ENCODE results near the gene AK1. TPM values are rescaled to one million over a fixed set of nuclear protein-coding genes. Genes with fewer than 3 reads are reported as not detected.

Gene AK1
- polyA plus RNA-seq, 3 donors: 31.0 to 50.7 (median 36.3) TPM

GRCh38 chr9:127915801-127916719 is 38.6 kb upstream of the AK1 start:
- no peak for DNase-seq (ENCODE audit: extremely low read depth in 1 of 11, low read depth in 9 of 11, low spot score in 4 of 11)

- DNase-seq (ENCODE audit: extremely low read depth in 1 of 11, low read depth in 9 of 11, low spot score in 4 of 11): no peak
Measured at GRCh38 chr9:127915325-127915752, 37.9 kb upstream of the AK1 start.

- no peak for DNase-seq (ENCODE audit: extremely low read depth in 1 of 11, low read depth in 9 of 11, low spot score in 4 of 11)
Measured at GRCh38 chr9:127913682-127914081, 36.2 kb upstream of the AK1 start.

- DNase-seq (ENCODE audit: extremely low read depth in 1 of 11, low read depth in 9 of 11, low spot score in 4 of 11): no peak
Measured at GRCh38 chr9:127912882-127913281, 35.4 kb upstream of the AK1 start.

GRCh38 chr9:127912296-127912695 is 34.8 kb upstream of the AK1 start:
- no peak for DNase-seq (ENCODE audit: extremely low read depth in 1 of 11, low read depth in 9 of 11, low spot score in 4 of 11)

GRCh38 chr9:127910613-127911205 is 33.2 kb upstream of the AK1 start:
- DNase-seq (ENCODE audit: extremely low read depth in 1 of 11, low read depth in 9 of 11, low spot score in 4 of 11): no peak

GRCh38 chr9:127909839-127910273 is 32.4 kb upstream of the AK1 start:
- DNase-seq (ENCODE audit: extremely low read depth in 1 of 11, low read depth in 9 of 11, low spot score in 4 of 11): no peak

- DNase-seq (ENCODE audit: extremely low read depth in 1 of 11, low read depth in 9 of 11, low spot score in 4 of 11): no peak
Measured at GRCh38 chr9:127908660-127908926, 31.1 kb upstream of the AK1 start.

- DNase-seq (ENCODE audit: extremely low read depth in 1 of 11, low read depth in 9 of 11, low spot score in 4 of 11): no peak
Measured at GRCh38 chr9:127907867-127908659, 30.6 kb upstream of the AK1 start.

GRCh38 chr9:127905788-127906191 is 28.3 kb upstream of the AK1 start:
- DNase-seq (ENCODE audit: extremely low read depth in 1 of 11, low read depth in 9 of 11, low spot score in 4 of 11): no peak

- DNase-seq (ENCODE audit: extremely low read depth in 1 of 11, low read depth in 9 of 11, low spot score in 4 of 11): no peak
Measured at GRCh38 chr9:127905004-127905728, 27.7 kb upstream of the AK1 start.

GRCh38 chr9:127904561-127905003 is 27.1 kb upstream of the AK1 start:
- DNase-seq (ENCODE audit: extremely low read depth in 1 of 11, low read depth in 9 of 11, low spot score in 4 of 11): peak in 1 of 11 donors; percentile 80

- DNase-seq (ENCODE audit: extremely low read depth in 1 of 11, low read depth in 9 of 11, low spot score in 4 of 11): no peak
Measured at GRCh38 chr9:127903557-127904475, 26.3 kb upstream of the AK1 start.

- peak in 4 of 11 donors; percentile 74 to 80 (median 78) for DNase-seq (ENCODE audit: extremely low read depth in 1 of 11, low read depth in 9 of 11, low spot score in 4 of 11)
Measured at GRCh38 chr9:127899128-127899943, 21.9 kb upstream of the AK1 start, which contains the start of gene ST6GALNAC6. TSS of gene ST6GALNAC6 (minus strand) at chr9:127899603. CDS start at chr9:127897981, 1,622 bp downstream.

- peak in 1 of 11 donors; percentile 78 for DNase-seq (ENCODE audit: extremely low read depth in 1 of 11, low read depth in 9 of 11, low spot score in 4 of 11)
Measured at GRCh38 chr9:127898433-127899127, 21.1 kb upstream of the AK1 start.

GRCh38 chr9:127897193-127897692 is 19.8 kb upstream of the AK1 start:
- peak in 6 of 11 donors; percentile 68 to 81 (median 77) for DNase-seq (ENCODE audit: extremely low read depth in 1 of 11, low read depth in 9 of 11, low spot score in 4 of 11)

Data from renal cortex interstitium (tissue), 11 donors.